ENCODE results near the gene FGL2. TPM values are rescaled to one million over a fixed set of nuclear protein-coding genes. Genes with fewer than 3 reads are reported as not detected.

FGL2 gene
- total and polyA plus RNA-seq, 2 donors from 2014 or later = 27.5 to 96.9 TPM

DNA sequence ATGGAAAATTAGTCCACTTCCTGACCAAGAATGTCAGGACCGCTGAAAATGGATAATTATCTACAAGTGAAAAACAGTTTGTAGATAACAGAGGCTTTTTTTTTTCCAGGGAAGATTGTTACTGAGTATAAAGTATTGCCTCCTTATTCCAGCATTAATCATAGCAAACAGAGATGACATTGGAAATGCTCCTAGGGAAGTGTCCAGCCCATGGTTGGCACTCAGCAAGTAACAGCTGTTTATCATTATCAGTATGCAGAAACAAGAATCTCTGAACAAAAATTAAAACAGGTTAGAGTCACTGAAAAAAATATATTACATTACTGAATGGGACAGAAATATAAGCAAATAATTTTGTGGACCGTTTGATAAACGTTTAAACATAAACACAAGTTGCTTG is 14.6 kb downstream of the FGL2 start:
- intact Hi-C loops (cut with DNase I) = no loop called here
- H3K27ac ChIP-seq (ENCODE audit: low read depth in 2 of 2, low read length in 2 of 2) = no peak overlapping the region
- H3K4me1 ChIP-seq (ENCODE audit: control insufficient read depth in 2 of 3, insufficient read depth in 2 of 3, low read depth in 1 of 3, low read length in 3 of 3) = peaks cover 0 to 6% (median 0%) of the 10 kb centered on the region in 3 donors
- FAIRE-seq (no peak), DNase-seq (no peak)
- H3K36me3 ChIP-seq (ENCODE audit: control insufficient read depth in 2 of 3, insufficient read depth in 3 of 3, low read length in 3 of 3) = no peaks in the 10 kb centered on the region
- TF ChIP-seq, protein P1, sequence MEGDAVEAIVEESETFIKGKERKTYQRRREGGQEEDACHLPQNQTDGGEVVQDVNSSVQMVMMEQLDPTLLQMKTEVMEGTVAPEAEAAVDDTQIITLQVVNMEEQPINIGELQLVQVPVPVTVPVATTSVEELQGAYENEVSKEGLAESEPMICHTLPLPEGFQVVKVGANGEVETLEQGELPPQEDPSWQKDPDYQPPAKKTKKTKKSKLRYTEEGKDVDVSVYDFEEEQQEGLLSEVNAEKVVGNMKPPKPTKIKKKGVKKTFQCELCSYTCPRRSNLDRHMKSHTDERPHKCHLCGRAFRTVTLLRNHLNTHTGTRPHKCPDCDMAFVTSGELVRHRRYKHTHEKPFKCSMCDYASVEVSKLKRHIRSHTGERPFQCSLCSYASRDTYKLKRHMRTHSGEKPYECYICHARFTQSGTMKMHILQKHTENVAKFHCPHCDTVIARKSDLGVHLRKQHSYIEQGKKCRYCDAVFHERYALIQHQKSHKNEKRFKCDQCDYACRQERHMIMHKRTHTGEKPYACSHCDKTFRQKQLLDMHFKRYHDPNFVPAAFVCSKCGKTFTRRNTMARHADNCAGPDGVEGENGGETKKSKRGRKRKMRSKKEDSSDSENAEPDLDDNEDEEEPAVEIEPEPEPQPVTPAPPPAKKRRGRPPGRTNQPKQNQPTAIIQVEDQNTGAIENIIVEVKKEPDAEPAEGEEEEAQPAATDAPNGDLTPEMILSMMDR (IDR thresholded peaks at IDR 0.05; ENCODE audit: borderline replicate concordance, extremely low read depth, insufficient read depth) = no peak
- H3K27me3 ChIP-seq (ENCODE audit: control insufficient read depth, insufficient read depth, low read length) = no peaks in the 10 kb centered on the region
- no peaks in the 10 kb centered on the region for H3K9me3 ChIP-seq (ENCODE audit: control insufficient read depth in 2 of 3, insufficient read depth in 1 of 3, low read length in 3 of 3)
- no peak overlapping the region for H3K9ac ChIP-seq (ENCODE audit: low read length in 3 of 3)
- H3K4me3 ChIP-seq (ENCODE audit: low read length in 3 of 3) = no peak overlapping the region

DNA sequence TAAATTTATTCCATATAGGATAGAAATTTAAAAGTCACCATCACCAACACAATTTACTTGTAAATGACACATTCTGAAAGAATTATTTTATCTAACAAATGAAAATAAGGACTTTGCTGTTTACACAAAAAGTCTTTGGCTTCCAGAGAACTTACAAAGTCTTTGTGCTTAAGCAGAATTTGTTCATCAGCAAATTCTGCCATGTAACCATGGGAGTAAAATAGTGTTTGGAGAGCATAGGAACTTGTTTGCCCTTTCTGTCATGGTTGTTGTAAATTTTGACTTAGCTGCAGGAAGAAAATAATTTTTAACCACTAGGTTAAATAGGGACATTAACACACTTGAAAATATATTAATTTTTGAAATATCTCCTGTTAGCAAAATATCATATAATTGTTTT is 15.2 kb downstream of the FGL2 start:
- Histone ChIP-seq H3K27ac (ENCODE audit: low read depth in 2 of 2, low read length in 2 of 2) (no peak overlapping the region), H3K9me3 (ENCODE audit: control insufficient read depth in 2 of 3, insufficient read depth in 1 of 3, low read length in 3 of 3) (no peaks in the 10 kb centered on the region), H3K36me3 (ENCODE audit: control insufficient read depth in 2 of 3, insufficient read depth in 3 of 3, low read length in 3 of 3) (no peaks in the 10 kb centered on the region), H3K27me3 (ENCODE audit: control insufficient read depth, insufficient read depth, low read length) (no peaks in the 10 kb centered on the region), H3K4me1 (ENCODE audit: control insufficient read depth in 2 of 3, insufficient read depth in 2 of 3, low read depth in 1 of 3, low read length in 3 of 3) (peaks cover 0 to 6% (median 0%) of the 10 kb centered on the region in 3 donors), H3K4me3 (ENCODE audit: low read length in 3 of 3) (no peak overlapping the region), H3K9ac (ENCODE audit: low read length in 3 of 3) (no peak overlapping the region)
- DNase-seq (peak in 1 of 5 donors; percentile 29), FAIRE-seq (no peak)
- intact Hi-C loops (cut with DNase I) = no loop called here
- TF ChIP-seq, protein P1 (IDR thresholded peaks at IDR 0.05; ENCODE audit: borderline replicate concordance, extremely low read depth, insufficient read depth) = no peak

DNA sequence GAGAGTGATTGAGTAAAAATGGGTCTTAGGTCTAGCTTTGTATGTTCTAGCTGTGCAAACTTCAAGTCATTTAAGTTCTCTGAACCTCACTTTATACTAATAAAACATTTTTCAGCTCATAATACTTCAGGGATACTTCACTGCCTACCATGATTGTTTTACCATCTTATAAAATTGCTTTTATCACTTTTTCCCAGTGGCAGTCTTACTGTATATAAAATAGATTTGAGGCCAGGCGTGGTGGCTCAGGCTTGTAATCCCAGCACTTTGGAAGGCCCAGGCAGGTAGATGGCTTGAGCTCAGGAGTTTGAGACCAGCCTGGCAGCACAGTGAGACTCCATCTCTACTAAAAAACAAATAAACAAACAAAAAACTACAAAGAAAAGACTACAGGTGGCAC is 17.4 kb downstream of the FGL2 start:
- Histone ChIP-seq H3K9me3 (ENCODE audit: control insufficient read depth in 2 of 3, insufficient read depth in 1 of 3, low read length in 3 of 3) (no peaks in the 10 kb centered on the region), H3K4me3 (ENCODE audit: low read length in 3 of 3) (no peak overlapping the region), H3K9ac (ENCODE audit: low read length in 3 of 3) (no peak overlapping the region), H3K27me3 (ENCODE audit: control insufficient read depth, insufficient read depth, low read length) (no peaks in the 10 kb centered on the region), H3K4me1 (ENCODE audit: control insufficient read depth in 2 of 3, insufficient read depth in 2 of 3, low read depth in 1 of 3, low read length in 3 of 3) (peaks cover 0 to 6% (median 0%) of the 10 kb centered on the region in 3 donors), H3K36me3 (ENCODE audit: control insufficient read depth in 2 of 3, insufficient read depth in 3 of 3, low read length in 3 of 3) (no peaks in the 10 kb centered on the region), H3K27ac (ENCODE audit: low read depth in 2 of 2, low read length in 2 of 2) (no peak overlapping the region)
- FAIRE-seq = no peak
- TF ChIP-seq, protein P1 (IDR thresholded peaks at IDR 0.05; ENCODE audit: borderline replicate concordance, extremely low read depth, insufficient read depth) = no peak
- no peak for DNase-seq
- intact Hi-C loops (cut with DNase I) = no loop called here

DNA sequence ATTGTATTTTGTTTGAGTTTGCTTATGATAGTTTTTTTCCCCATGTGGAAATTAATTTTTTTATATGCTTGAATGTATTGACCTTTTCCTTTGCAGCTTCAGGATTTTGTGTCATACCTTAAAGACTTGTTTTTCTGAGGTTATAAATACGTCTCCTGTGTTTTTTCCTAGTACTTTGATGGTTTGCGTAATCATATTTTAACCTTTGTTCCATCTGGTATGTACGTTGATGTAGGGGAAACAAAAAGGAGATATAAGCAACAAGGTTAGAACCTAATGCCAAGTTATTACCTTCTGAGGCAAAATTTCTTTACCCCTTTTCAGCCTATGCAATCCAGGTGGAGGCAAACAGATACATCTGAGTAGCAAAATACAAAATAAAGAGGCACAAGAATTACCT is 17.9 kb downstream of the FGL2 start:
- H3K4me3 ChIP-seq (ENCODE audit: low read length in 3 of 3) = no peak overlapping the region
- no peak overlapping the region for H3K27ac ChIP-seq (ENCODE audit: low read depth in 2 of 2, low read length in 2 of 2)
- no peaks in the 10 kb centered on the region for H3K36me3 ChIP-seq (ENCODE audit: control insufficient read depth in 2 of 3, insufficient read depth in 3 of 3, low read length in 3 of 3)
- DNase-seq = no peak
- H3K4me1 ChIP-seq (ENCODE audit: control insufficient read depth in 2 of 3, insufficient read depth in 2 of 3, low read depth in 1 of 3, low read length in 3 of 3) = peaks cover 0 to 6% (median 0%) of the 10 kb centered on the region in 3 donors
- TF ChIP-seq, protein P1 (IDR thresholded peaks at IDR 0.05; ENCODE audit: borderline replicate concordance, extremely low read depth, insufficient read depth) = no peak
- intact Hi-C loops (cut with DNase I) = no loop called here
- no peak for FAIRE-seq
- no peak overlapping the region for H3K9ac ChIP-seq (ENCODE audit: low read length in 3 of 3)
- H3K9me3 ChIP-seq (ENCODE audit: control insufficient read depth in 2 of 3, insufficient read depth in 1 of 3, low read length in 3 of 3) = no peaks in the 10 kb centered on the region
- H3K27me3 ChIP-seq (ENCODE audit: control insufficient read depth, insufficient read depth, low read length) = no peaks in the 10 kb centered on the region
